ENCODE results near the gene DLG2. TPM values are rescaled to one million over a fixed set of nuclear protein-coding genes. Genes with fewer than 3 reads are reported as not detected.

DLG2 gene
- total and polyA plus RNA-seq, 4 donors: 0.30 to 5.5 (median 0.68) TPM

DNA sequence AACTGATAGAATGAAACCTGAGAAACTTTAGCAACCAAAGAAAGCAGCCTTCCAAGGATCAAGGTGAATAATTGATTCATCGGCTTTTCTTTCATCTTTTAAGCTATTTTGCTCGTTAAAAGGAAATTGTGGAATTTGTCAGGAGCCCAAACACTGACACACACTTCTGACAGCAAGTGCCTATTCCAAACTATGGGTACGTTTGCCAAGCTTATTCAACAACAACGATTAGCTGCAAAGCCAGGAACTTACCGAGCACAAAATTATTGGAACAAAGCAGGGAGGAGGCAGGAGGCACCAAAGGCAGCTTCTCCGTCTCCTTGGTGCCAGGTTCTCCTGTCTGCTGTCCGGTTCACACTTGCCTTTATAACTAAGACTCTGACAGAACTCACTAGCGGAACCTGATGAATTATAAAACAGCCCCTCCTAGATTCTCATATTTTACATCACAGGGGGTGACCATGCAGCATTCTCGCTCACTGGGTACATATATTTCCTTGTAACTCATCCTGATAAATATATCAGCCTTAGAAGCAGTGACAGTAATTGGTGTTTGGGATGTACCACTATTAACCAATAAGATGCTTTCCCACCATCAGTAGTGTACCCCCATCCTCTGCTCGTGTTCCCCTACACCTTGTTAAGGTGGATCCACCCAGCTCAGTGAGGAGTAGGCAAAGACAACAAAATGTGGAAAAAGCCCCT, 1945.1 kb downstream of the DLG2 start:
- DNase-seq (ENCODE audit: low spot score): no peak
- Histone ChIP-seq H3K27ac (ENCODE audit: low read depth in 1 of 2, low read length in 2 of 2) (no peak overlapping the region), H3K4me1 (ENCODE audit: control insufficient read depth in 4 of 4, insufficient read depth in 4 of 4, low read length in 3 of 4) (no peaks in the 10 kb centered on the region), H3K36me3 (ENCODE audit: control insufficient read depth in 4 of 4, insufficient read depth in 3 of 4, low read depth in 1 of 4, low read length in 3 of 4) (no peaks in the 10 kb centered on the region), H3K9ac (ENCODE audit: low read depth in 1 of 2, low read length in 2 of 2) (no peak overlapping the region), H3K4me3 (ENCODE audit: low read depth in 1 of 3, low read length in 3 of 3) (no peak overlapping the region), H3K9me3 (ENCODE audit: control insufficient read depth in 4 of 4, low read length in 3 of 4) (no peaks in the 10 kb centered on the region), H3K27me3 (ENCODE audit: control insufficient read depth in 4 of 4, insufficient read depth in 4 of 4, low read length in 3 of 4) (no peaks in the 10 kb centered on the region)
- TF ChIP-seq CTCF (IDR thresholded peaks at IDR 0.05; ENCODE audit: low read depth, low read length, missing input control): no peak
- TF ChIP-seq, protein P1, sequence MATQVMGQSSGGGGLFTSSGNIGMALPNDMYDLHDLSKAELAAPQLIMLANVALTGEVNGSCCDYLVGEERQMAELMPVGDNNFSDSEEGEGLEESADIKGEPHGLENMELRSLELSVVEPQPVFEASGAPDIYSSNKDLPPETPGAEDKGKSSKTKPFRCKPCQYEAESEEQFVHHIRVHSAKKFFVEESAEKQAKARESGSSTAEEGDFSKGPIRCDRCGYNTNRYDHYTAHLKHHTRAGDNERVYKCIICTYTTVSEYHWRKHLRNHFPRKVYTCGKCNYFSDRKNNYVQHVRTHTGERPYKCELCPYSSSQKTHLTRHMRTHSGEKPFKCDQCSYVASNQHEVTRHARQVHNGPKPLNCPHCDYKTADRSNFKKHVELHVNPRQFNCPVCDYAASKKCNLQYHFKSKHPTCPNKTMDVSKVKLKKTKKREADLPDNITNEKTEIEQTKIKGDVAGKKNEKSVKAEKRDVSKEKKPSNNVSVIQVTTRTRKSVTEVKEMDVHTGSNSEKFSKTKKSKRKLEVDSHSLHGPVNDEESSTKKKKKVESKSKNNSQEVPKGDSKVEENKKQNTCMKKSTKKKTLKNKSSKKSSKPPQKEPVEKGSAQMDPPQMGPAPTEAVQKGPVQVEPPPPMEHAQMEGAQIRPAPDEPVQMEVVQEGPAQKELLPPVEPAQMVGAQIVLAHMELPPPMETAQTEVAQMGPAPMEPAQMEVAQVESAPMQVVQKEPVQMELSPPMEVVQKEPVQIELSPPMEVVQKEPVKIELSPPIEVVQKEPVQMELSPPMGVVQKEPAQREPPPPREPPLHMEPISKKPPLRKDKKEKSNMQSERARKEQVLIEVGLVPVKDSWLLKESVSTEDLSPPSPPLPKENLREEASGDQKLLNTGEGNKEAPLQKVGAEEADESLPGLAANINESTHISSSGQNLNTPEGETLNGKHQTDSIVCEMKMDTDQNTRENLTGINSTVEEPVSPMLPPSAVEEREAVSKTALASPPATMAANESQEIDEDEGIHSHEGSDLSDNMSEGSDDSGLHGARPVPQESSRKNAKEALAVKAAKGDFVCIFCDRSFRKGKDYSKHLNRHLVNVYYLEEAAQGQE (IDR thresholded peaks at IDR 0.05): no peak
- TF ChIP-seq GABPA (IDR thresholded peaks at IDR 0.05 in 1 of 2, conservative IDR thresholded peaks at IDR 0.05 in 1 of 2): no peak
- TF ChIP-seq ATF3 (IDR thresholded peaks at IDR 0.05): no peak
- no peak for TF ChIP-seq RXRA (IDR thresholded peaks at IDR 0.05)
- TF ChIP-seq JUND (IDR thresholded peaks at IDR 0.05): no peak
- TF ChIP-seq EGR1 (IDR thresholded peaks at IDR 0.05; ENCODE audit: low read depth in 2 of 2): no peak
- TF ChIP-seq YY1 (IDR thresholded peaks at IDR 0.05): no peak
- TF ChIP-seq MAX (IDR thresholded peaks at IDR 0.05): no peak
- no peak for TF ChIP-seq HNF4A (conservative IDR thresholded peaks at IDR 0.05)
- TF ChIP-seq SP1 (IDR thresholded peaks at IDR 0.05): no peak
- WGBS: 81% methylated on average over 10 of the region's 10 CpGs

DNA sequence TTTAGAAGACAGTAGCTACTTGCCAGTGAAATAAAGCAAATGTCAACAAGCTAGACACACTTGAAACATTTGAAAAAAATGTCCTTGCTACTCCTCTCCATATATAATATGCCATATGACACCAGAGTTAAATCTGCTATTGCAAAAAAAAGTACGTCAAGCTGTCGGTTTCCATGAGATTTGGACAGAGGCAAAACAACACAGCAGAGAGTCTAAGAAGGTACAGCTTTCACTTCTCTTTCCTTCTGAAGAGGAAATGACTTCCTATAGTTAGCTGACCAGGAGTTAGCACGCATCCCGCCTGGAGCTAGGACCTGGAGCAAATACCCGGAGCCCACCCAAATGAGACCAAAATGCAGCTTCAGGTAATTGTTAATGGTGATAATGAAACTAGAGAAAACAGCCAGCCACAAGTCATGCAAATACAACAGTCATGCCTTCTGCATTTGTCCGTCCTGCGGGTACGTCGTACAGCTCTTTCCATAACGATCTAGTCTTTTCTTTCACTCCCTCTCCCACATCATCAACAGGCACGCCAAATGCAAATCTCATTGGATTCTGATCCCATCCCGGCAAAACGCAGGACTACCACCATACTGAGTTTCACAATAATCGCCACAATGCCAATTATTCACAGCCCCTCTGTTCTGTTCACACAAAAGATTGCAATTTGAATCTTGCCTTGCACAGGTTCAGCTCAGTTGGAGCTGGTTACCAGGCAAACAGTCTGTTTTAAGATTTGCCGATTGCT, 1945.9 kb downstream of the DLG2 start:
- WGBS: 79% methylated on average over 15 of the region's 15 CpGs
- H3K4me1 ChIP-seq (ENCODE audit: control insufficient read depth in 4 of 4, insufficient read depth in 4 of 4, low read length in 3 of 4): no peaks in the 10 kb centered on the region
- no peak for DNase-seq (ENCODE audit: low spot score)
- no peak overlapping the region for H3K4me3 ChIP-seq (ENCODE audit: low read depth in 1 of 3, low read length in 3 of 3)
- H3K27ac ChIP-seq (ENCODE audit: low read depth in 1 of 2, low read length in 2 of 2): no peak overlapping the region
- no peaks in the 10 kb centered on the region for H3K9me3 ChIP-seq (ENCODE audit: control insufficient read depth in 4 of 4, low read length in 3 of 4)
- no peaks in the 10 kb centered on the region for H3K36me3 ChIP-seq (ENCODE audit: control insufficient read depth in 4 of 4, insufficient read depth in 3 of 4, low read depth in 1 of 4, low read length in 3 of 4)
- H3K9ac ChIP-seq (ENCODE audit: low read depth in 1 of 2, low read length in 2 of 2): no peak overlapping the region
- no peaks in the 10 kb centered on the region for H3K27me3 ChIP-seq (ENCODE audit: control insufficient read depth in 4 of 4, insufficient read depth in 4 of 4, low read length in 3 of 4)
- TF ChIP-seq YY1 (IDR thresholded peaks at IDR 0.05) (no peak), FOXA1 (IDR thresholded peaks at IDR 0.05) (no peak), TAF1 (conservative IDR thresholded peaks at IDR 0.05) (no peak), JUND (IDR thresholded peaks at IDR 0.05) (no peak)
- TF ChIP-seq, protein P1 (IDR thresholded peaks at IDR 0.05): no peak
